KG1 (cell line): ENCODE data around the gene C8B.

Experiments
- DNase-seq: peaks from one replicate; lab custom pipeline; 2025; lab: John Stamatoyannopoulos, UW

C8B gene

GRCh38 chr1:56898879-56899278 is 66.9 kb downstream of the C8B start:
- no peak for DNase-seq

GRCh38 chr1:56898005-56898373 is 67.8 kb downstream of the C8B start:
- no peak for DNase-seq

GRCh38 chr1:56897150-56898004 is 68.4 kb downstream of the C8B start:
- DNase-seq = no peak

- DNase-seq = no peak
Measured at GRCh38 chr1:56894014-56894413, 71.8 kb downstream of the C8B start.

GRCh38 chr1:56890229-56890628 is 75.6 kb downstream of the C8B start:
- DNase-seq = no peak

GRCh38 chr1:56881417-56881816 is 84.4 kb downstream of the C8B start:
- no peak for DNase-seq

- no peak for DNase-seq
Measured at GRCh38 chr1:56880774-56881173, 85.0 kb downstream of the C8B start.
